Bronchial epithelial cell (primary cell): ENCODE measurements around the gene GSTO2. TPM values are rescaled to one million over a fixed set of nuclear protein-coding genes. Genes with fewer than 3 reads are reported as not detected.

Source experiments
- DNase-seq: peaks from one replicate; pipeline ENCODE4 v3.0.0-alpha.2; 2010; ENCODE audit warnings: low read depth
- FAIRE-seq: peaks from 2 replicates; lab custom pipeline; 2011; peaks lifted over from hg19 to GRCh38; lab: Jason Lieb, UNC
- H3K27me3 ChIP-seq: 2 replicates; pipeline ENCODE4 v1.5.1; 2011; ENCODE audit warnings: low read length; ENCODE audit not compliant: control insufficient read depth, insufficient read depth
- H3K36me3 ChIP-seq: 2 replicates; pipeline ENCODE4 v1.5.1; 2011; ENCODE audit warnings: low read length; ENCODE audit not compliant: control insufficient read depth, insufficient read depth
- H3K4me3 ChIP-seq: 2 replicates; pipeline ENCODE4 v1.5.1; 2011; ENCODE audit warnings: mild to moderate bottlenecking, low read depth, low read length, control low read depth
- CTCF ChIP-seq: IDR thresholded peaks from 2 replicates; pipeline ENCODE4 v1.5.1; 2011; ENCODE audit warnings: mild to moderate bottlenecking, moderate library complexity, low read length, control low read depth, inconsistent platforms; ENCODE audit not compliant: insufficient read depth, severe bottlenecking
- total RNA-seq: library from RNA; depleted of rRNA; stranded (reverse); fragments of >200 nt; gene quantifications from 2 replicates; pipeline ENCODE4 v1.2.1, GENCODE V29; 2014

The GSTO2 gene
- total RNA-seq, 1 donor from 2014 or later = 24.7 TPM

- TF ChIP-seq CTCF = no peak
- no peak for FAIRE-seq
- Histone ChIP-seq H3K4me3 (no peak overlapping the region), H3K27me3 (no peaks in the 10 kb centered on the region), H3K36me3 (no peaks in the 10 kb centered on the region)
- no peak for DNase-seq
Observed at GRCh38 chr10:104342941-104343411, 74.0 kb downstream of the GSTO2 start.

GRCh38 chr10:104344219-104344618 is 75.2 kb downstream of the GSTO2 start:
- Histone ChIP-seq H3K27me3 (no peaks in the 10 kb centered on the region), H3K36me3 (no peaks in the 10 kb centered on the region), H3K4me3 (no peak overlapping the region)
- FAIRE-seq (no peak), DNase-seq (no peak)
- no peak for TF ChIP-seq CTCF

- Histone ChIP-seq H3K36me3 (no peaks in the 10 kb centered on the region), H3K27me3 (no peaks in the 10 kb centered on the region), H3K4me3 (no peak overlapping the region)
- no peak for TF ChIP-seq CTCF
- FAIRE-seq = no peak
- DNase-seq = no peak
Observed at GRCh38 chr10:104345515-104345914, 76.5 kb downstream of the GSTO2 start.

GRCh38 chr10:104345941-104346340 is 77.0 kb downstream of the GSTO2 start:
- TF ChIP-seq CTCF = no peak
- DNase-seq = no peak
- Histone ChIP-seq H3K36me3 (no peaks in the 10 kb centered on the region), H3K4me3 (no peak overlapping the region), H3K27me3 (no peaks in the 10 kb centered on the region)
- FAIRE-seq = no peak

GRCh38 chr10:104347295-104348045 is 78.5 kb downstream of the GSTO2 start:
- no peak for DNase-seq
- no peak for TF ChIP-seq CTCF

More at GRCh38 chr10:104347295-104348045, 78.5 kb downstream of the GSTO2 start:
- Histone ChIP-seq H3K4me3 (no peak overlapping the region), H3K36me3 (no peaks in the 10 kb centered on the region), H3K27me3 (no peaks in the 10 kb centered on the region)
- no peak for FAIRE-seq
